ENCODE data around the gene SLC2A9. TPM values are rescaled to one million over a fixed set of nuclear protein-coding genes. Genes with fewer than 3 reads are reported as not detected.

Gene SLC2A9
- total and polyA plus RNA-seq, 7 experiments from 2014 or later: 0.36 to 9.6 (median 3.3) TPM

- CTCF ChIA-PET: no interaction called here
- intact Hi-C loops (cut with micrococcal nuclease): no loop called here
- no peak for DNase-seq
- Mint-ChIP-seq H3K4me1 (peaks cover 0 to 15% (median 6%) of the 10 kb centered on the region in 7 donors), H3K4me3 (no peak overlapping the region), H3K36me3 (no peaks in the 10 kb centered on the region), H3K27me3 (peaks cover 0 to 27% (median 12%) of the 10 kb centered on the region in 5 donors), H3K9me3 (no peaks in the 10 kb centered on the region), H3K27ac (no peak overlapping the region)
- no peak for ATAC-seq
- Histone ChIP-seq H3K27ac (ENCODE audit: low read depth, low read length) (no peak overlapping the region), H3K9me3 (ENCODE audit: control insufficient read depth in 2 of 3, low read length in 3 of 3) (no peaks in the 10 kb centered on the region), H3K4me1 (ENCODE audit: control insufficient read depth in 2 of 2, insufficient read depth in 2 of 2, low read length in 2 of 2) (no peaks in the 10 kb centered on the region), H3K27me3 (ENCODE audit: control insufficient read depth in 2 of 2, insufficient read depth in 2 of 2, low read length in 2 of 2) (no peaks in the 10 kb centered on the region), H3K4me3 (ENCODE audit: low read length) (no peak overlapping the region), H3K36me3 (ENCODE audit: control insufficient read depth in 2 of 3, insufficient read depth in 3 of 3, low read length in 3 of 3) (no peaks in the 10 kb centered on the region)
- POLR2A ChIA-PET: no interaction called here
Observed at GRCh38 chr4:9826551-9826950, 194.7 kb downstream of the SLC2A9 start.

- DNase-seq: no peak
- Mint-ChIP-seq H3K4me1 (peaks cover 0 to 15% (median 6%) of the 10 kb centered on the region in 7 donors), H3K27me3 (peaks cover 0 to 36% (median 14%) of the 10 kb centered on the region in 5 donors), H3K9me3 (no peaks in the 10 kb centered on the region), H3K4me3 (peak overlapping the region in 1 of 10 donors; percentile 39), H3K36me3 (no peaks in the 10 kb centered on the region), H3K27ac (peak overlapping the region in 1 of 9 donors; percentile 27)
- CTCF ChIA-PET: no interaction called here
- Histone ChIP-seq H3K27ac (ENCODE audit: low read depth, low read length) (no peak overlapping the region), H3K4me3 (ENCODE audit: low read length) (no peak overlapping the region), H3K4me1 (ENCODE audit: control insufficient read depth in 2 of 2, insufficient read depth in 2 of 2, low read length in 2 of 2) (no peaks in the 10 kb centered on the region), H3K9me3 (ENCODE audit: control insufficient read depth in 2 of 3, low read length in 3 of 3) (no peaks in the 10 kb centered on the region), H3K27me3 (ENCODE audit: control insufficient read depth in 2 of 2, insufficient read depth in 2 of 2, low read length in 2 of 2) (no peaks in the 10 kb centered on the region), H3K36me3 (ENCODE audit: control insufficient read depth in 2 of 3, insufficient read depth in 3 of 3, low read length in 3 of 3) (no peaks in the 10 kb centered on the region)
- intact Hi-C loops (cut with micrococcal nuclease): no loop called here
- no peak for ATAC-seq
- POLR2A ChIA-PET: no interaction called here
Observed at GRCh38 chr4:9825049-9825448, 196.2 kb downstream of the SLC2A9 start.

- DNase-seq: no peak
- Histone ChIP-seq H3K9me3 (ENCODE audit: control insufficient read depth in 2 of 3, low read length in 3 of 3) (no peaks in the 10 kb centered on the region), H3K27me3 (ENCODE audit: control insufficient read depth in 2 of 2, insufficient read depth in 2 of 2, low read length in 2 of 2) (no peaks in the 10 kb centered on the region), H3K27ac (ENCODE audit: low read depth, low read length) (no peak overlapping the region), H3K4me1 (ENCODE audit: control insufficient read depth in 2 of 2, insufficient read depth in 2 of 2, low read length in 2 of 2) (no peaks in the 10 kb centered on the region), H3K4me3 (ENCODE audit: low read length) (no peak overlapping the region), H3K36me3 (ENCODE audit: control insufficient read depth in 2 of 3, insufficient read depth in 3 of 3, low read length in 3 of 3) (no peaks in the 10 kb centered on the region)
- Mint-ChIP-seq H3K9me3 (peaks cover 0 to 7% (median 0%) of the 10 kb centered on the region in 11 donors), H3K4me1 (peaks cover 0 to 9% (median 6%) of the 10 kb centered on the region in 7 donors), H3K27ac (no peak overlapping the region), H3K36me3 (peaks cover 0 to 4% (median 0%) of the 10 kb centered on the region in 5 donors), H3K4me3 (no peak overlapping the region), H3K27me3 (peaks cover 0 to 40% (median 19%) of the 10 kb centered on the region in 5 donors)
- no peak for ATAC-seq
- ChIA-PET POLR2A (no interaction called here), CTCF (no interaction called here)
- intact Hi-C loops (cut with micrococcal nuclease): no loop called here
Observed at GRCh38 chr4:9820343-9820742, 201.0 kb downstream of the SLC2A9 start.

- ATAC-seq (no peak), DNase-seq (no peak)
- Mint-ChIP-seq H3K4me3 (no peak overlapping the region), H3K36me3 (peaks cover 0 to 4% (median 0%) of the 10 kb centered on the region in 5 donors), H3K9me3 (peaks cover 0 to 7% (median 0%) of the 10 kb centered on the region in 11 donors), H3K27ac (no peak overlapping the region), H3K4me1 (peaks cover 0 to 8% (median 0%) of the 10 kb centered on the region in 7 donors), H3K27me3 (peaks cover 5 to 32% (median 14%) of the 10 kb centered on the region in 5 donors)
- intact Hi-C loops (cut with micrococcal nuclease): no loop called here
- Histone ChIP-seq H3K4me1 (ENCODE audit: control insufficient read depth in 2 of 2, insufficient read depth in 2 of 2, low read length in 2 of 2) (no peaks in the 10 kb centered on the region), H3K9me3 (ENCODE audit: control insufficient read depth in 2 of 3, low read length in 3 of 3) (no peaks in the 10 kb centered on the region), H3K4me3 (ENCODE audit: low read length) (no peak overlapping the region), H3K27me3 (ENCODE audit: control insufficient read depth in 2 of 2, insufficient read depth in 2 of 2, low read length in 2 of 2) (no peaks in the 10 kb centered on the region), H3K27ac (ENCODE audit: low read depth, low read length) (no peak overlapping the region), H3K36me3 (ENCODE audit: control insufficient read depth in 2 of 3, insufficient read depth in 3 of 3, low read length in 3 of 3) (no peaks in the 10 kb centered on the region)
- POLR2A ChIA-PET: no interaction called here
- CTCF ChIA-PET: no interaction called here
Observed at GRCh38 chr4:9816285-9816684, 205.0 kb downstream of the SLC2A9 start.

- no peaks in the 10 kb centered on the region for H3K36me3 ChIP-seq (ENCODE audit: control insufficient read depth in 2 of 3, insufficient read depth in 3 of 3, low read length in 3 of 3)
- H3K4me1 ChIP-seq (ENCODE audit: control insufficient read depth in 2 of 2, insufficient read depth in 2 of 2, low read length in 2 of 2): no peaks in the 10 kb centered on the region
- ATAC-seq (no peak), DNase-seq (no peak)
- H3K27me3 ChIP-seq (ENCODE audit: control insufficient read depth in 2 of 2, insufficient read depth in 2 of 2, low read length in 2 of 2): no peaks in the 10 kb centered on the region
- H3K36me3 Mint-ChIP-seq: peaks cover 0 to 4% (median 0%) of the 10 kb centered on the region in 5 donors
- ChIA-PET POLR2A (no interaction called here), CTCF (no interaction called here)
- intact Hi-C loops (cut with micrococcal nuclease): no loop called here
- no peak overlapping the region for H3K27ac ChIP-seq (ENCODE audit: low read depth, low read length)
- H3K27ac Mint-ChIP-seq: no peak overlapping the region
- H3K4me3 Mint-ChIP-seq: no peak overlapping the region
- H3K4me3 ChIP-seq (ENCODE audit: low read length): no peak overlapping the region
- H3K27me3 Mint-ChIP-seq: peaks cover 11 to 36% (median 18%) of the 10 kb centered on the region in 5 donors
- H3K9me3 ChIP-seq (ENCODE audit: control insufficient read depth in 2 of 3, low read length in 3 of 3): no peaks in the 10 kb centered on the region
- peaks cover 0 to 8% (median 0%) of the 10 kb centered on the region in 7 donors for H3K4me1 Mint-ChIP-seq
- H3K9me3 Mint-ChIP-seq: no peaks in the 10 kb centered on the region
Observed at GRCh38 chr4:9812501-9813340, 208.6 kb downstream of the SLC2A9 start.

GRCh38 chr4:9811806-9812205 is 209.5 kb downstream of the SLC2A9 start:
- ATAC-seq (no peak), DNase-seq (no peak)
- Mint-ChIP-seq H3K27ac (no peak overlapping the region), H3K4me3 (no peak overlapping the region), H3K36me3 (peaks cover 0 to under 1% (median 0%) of the 10 kb centered on the region in 5 donors), H3K9me3 (no peaks in the 10 kb centered on the region), H3K27me3 (peaks cover 7 to 41% (median 18%) of the 10 kb centered on the region in 5 donors), H3K4me1 (peaks cover 0 to 8% (median 0%) of the 10 kb centered on the region in 7 donors)
- H3K9me3 ChIP-seq (ENCODE audit: control insufficient read depth in 2 of 3, low read length in 3 of 3): no peaks in the 10 kb centered on the region
- H3K27me3 ChIP-seq (ENCODE audit: control insufficient read depth in 2 of 2, insufficient read depth in 2 of 2, low read length in 2 of 2): no peaks in the 10 kb centered on the region
- intact Hi-C loops (cut with micrococcal nuclease): no loop called here
- H3K27ac ChIP-seq (ENCODE audit: low read depth, low read length): no peak overlapping the region
- H3K36me3 ChIP-seq (ENCODE audit: control insufficient read depth in 2 of 3, insufficient read depth in 3 of 3, low read length in 3 of 3): no peaks in the 10 kb centered on the region
- POLR2A ChIA-PET: no interaction called here
- no peak overlapping the region for H3K4me3 ChIP-seq (ENCODE audit: low read length)
- CTCF ChIA-PET: no interaction called here
- H3K4me1 ChIP-seq (ENCODE audit: control insufficient read depth in 2 of 2, insufficient read depth in 2 of 2, low read length in 2 of 2): no peaks in the 10 kb centered on the region

- H3K36me3 ChIP-seq (ENCODE audit: control insufficient read depth in 2 of 3, insufficient read depth in 3 of 3, low read length in 3 of 3): no peaks in the 10 kb centered on the region
- H3K4me1 ChIP-seq (ENCODE audit: control insufficient read depth in 2 of 2, insufficient read depth in 2 of 2, low read length in 2 of 2): no peaks in the 10 kb centered on the region
- no peaks in the 10 kb centered on the region for H3K36me3 Mint-ChIP-seq
- DNase-seq (no peak), ATAC-seq (no peak)
- intact Hi-C loops (cut with micrococcal nuclease): no loop called here
- peaks cover 0 to 4% (median 0%) of the 10 kb centered on the region in 7 donors for H3K4me1 Mint-ChIP-seq
- H3K4me3 ChIP-seq (ENCODE audit: low read length): no peak overlapping the region
- no peaks in the 10 kb centered on the region for H3K9me3 Mint-ChIP-seq
- CTCF ChIA-PET: no interaction called here
- no peak overlapping the region for H3K27ac Mint-ChIP-seq
- H3K9me3 ChIP-seq (ENCODE audit: control insufficient read depth in 2 of 3, low read length in 3 of 3): no peaks in the 10 kb centered on the region
- peaks cover 7 to 33% (median 17%) of the 10 kb centered on the region in 5 donors for H3K27me3 Mint-ChIP-seq
- POLR2A ChIA-PET: no interaction called here
- no peaks in the 10 kb centered on the region for H3K27me3 ChIP-seq (ENCODE audit: control insufficient read depth in 2 of 2, insufficient read depth in 2 of 2, low read length in 2 of 2)
- H3K27ac ChIP-seq (ENCODE audit: low read depth, low read length): no peak overlapping the region
- H3K4me3 Mint-ChIP-seq: no peak overlapping the region
Observed at GRCh38 chr4:9808077-9808476, 213.2 kb downstream of the SLC2A9 start.
